GM23248 (cell line): Measurements from ENCODE around the gene CLPX.

ENCODE experiments used
- EZH2 ChIP-seq: fragments of 200-600 bp; sonication (generic); IDR thresholded peaks from 2 replicates; pipeline ENCODE4 v1.6.1; 2018; ENCODE audit warnings: antibody characterized with exemption, mild to moderate bottlenecking; ENCODE audit not compliant: insufficient read depth, poor library complexity, severe bottlenecking
- EZH2phosphoT487 ChIP-seq: fragments of 200-600 bp; sonication (generic); IDR thresholded peaks from 2 replicates; pipeline ENCODE4 v1.6.1; 2018; ENCODE audit warnings: antibody characterized with exemption, moderate library complexity, mild to moderate bottlenecking, low read depth; ENCODE audit not compliant: insufficient read depth

- no peak for TF ChIP-seq EZH2phosphoT487
- no peak for TF ChIP-seq EZH2
These were observed 47.4 kb upstream of the CLPX start for GRCh38 chr15:65232520-65232919.
